Measurements from ENCODE around the gene CERK. TPM values are rescaled to one million over a fixed set of nuclear protein-coding genes. Genes with fewer than 3 reads are reported as not detected.

CERK gene
- total and polyA plus RNA-seq, 8 donors: 12.7 to 32.7 (median 29.5) TPM

- H3K4me1 ChIP-seq: peaks cover 0 to 28% (median 0%) of the 10 kb centered on the region in 3 donors
- intact Hi-C loops (cut with DNase I): no loop called here
- H3K27ac ChIP-seq: peak overlapping the region in 2 of 4 donors; percentile 30 to 48
- WGBS, 2 donors: 78 to 84% methylated on average over 9 of the region's 9 CpGs
- no peaks in the 10 kb centered on the region for H3K36me3 ChIP-seq
- no peaks in the 10 kb centered on the region for H3K27me3 ChIP-seq
- FAIRE-seq: no peak
- peak in 1 of 6 donors; percentile 36 for DNase-seq
- H3K9me3 ChIP-seq: no peaks in the 10 kb centered on the region
- no peak for ATAC-seq
- no peak overlapping the region for H3K4me3 ChIP-seq
- no peak for TF ChIP-seq CTCF (IDR thresholded peaks at IDR 0.05)
Observed at GRCh38 chr22:46770726-46771125, 32.7 kb upstream of the CERK start.

GRCh38 chr22:46770151-46770641, 32.1 kb upstream of the CERK start:
- H3K4me3 ChIP-seq: no peak overlapping the region
- H3K4me1 ChIP-seq: peaks cover 0 to 27% (median under 1%) of the 10 kb centered on the region in 3 donors
- FAIRE-seq (no peak), ATAC-seq (no peak), DNase-seq (peak in 1 of 6 donors; percentile 43)
- 66 to 68% methylated on average over 14 of the region's 14 CpGs for WGBS, 2 donors
- TF ChIP-seq CTCF (IDR thresholded peaks at IDR 0.05): no peak
- H3K36me3 ChIP-seq: no peaks in the 10 kb centered on the region
- H3K9me3 ChIP-seq: no peaks in the 10 kb centered on the region
- intact Hi-C loops (cut with DNase I): no loop called here
- H3K27me3 ChIP-seq: no peaks in the 10 kb centered on the region
- peak overlapping the region in 2 of 4 donors; percentile 30 to 48 for H3K27ac ChIP-seq

- FAIRE-seq: no peak
- intact Hi-C loops (cut with DNase I): no loop called here
- Histone ChIP-seq H3K4me1 (peaks cover 0 to 24% (median 6%) of the 10 kb centered on the region in 3 donors), H3K27ac (peak overlapping the region in 2 of 4 donors; percentile 22 to 48), H3K4me3 (no peak overlapping the region), H3K36me3 (no peaks in the 10 kb centered on the region), H3K27me3 (no peaks in the 10 kb centered on the region), H3K9me3 (no peaks in the 10 kb centered on the region)
- ATAC-seq: no peak
- no peak for TF ChIP-seq CTCF (IDR thresholded peaks at IDR 0.05)
- DNase-seq: peak in 1 of 6 donors; percentile 31
- 87 to 90% methylated on average over 6 of the region's 6 CpGs for WGBS, 2 donors
Observed at GRCh38 chr22:46769706-46770105, 31.7 kb upstream of the CERK start.

GRCh38 chr22:46769191-46769675, 31.2 kb upstream of the CERK start:
- 69 to 80% methylated on average over 17 of the region's 17 CpGs for WGBS, 2 donors
- FAIRE-seq (no peak), ATAC-seq (peak in 2 of 4 donors; percentile 36 to 61), DNase-seq (peak in 1 of 6 donors; percentile 61)
- intact Hi-C loops (cut with DNase I): no loop called here
- Histone ChIP-seq H3K27ac (peak overlapping the region in 1 of 4 donors; percentile 22), H3K9me3 (no peaks in the 10 kb centered on the region), H3K4me3 (no peak overlapping the region), H3K36me3 (no peaks in the 10 kb centered on the region), H3K27me3 (no peaks in the 10 kb centered on the region), H3K4me1 (peaks cover 0 to 24% (median 9%) of the 10 kb centered on the region in 3 donors)
- TF ChIP-seq CTCF (IDR thresholded peaks at IDR 0.05): no peak

GRCh38 chr22:46767249-46767985, 29.4 kb upstream of the CERK start:
- Histone ChIP-seq H3K36me3 (no peaks in the 10 kb centered on the region), H3K27ac (no peak overlapping the region), H3K4me3 (no peak overlapping the region), H3K27me3 (no peaks in the 10 kb centered on the region), H3K9me3 (no peaks in the 10 kb centered on the region), H3K4me1 (peaks cover 7 to 21% (median 9%) of the 10 kb centered on the region in 3 donors)
- DNase-seq (peak in 1 of 6 donors; percentile 48), FAIRE-seq (no peak), ATAC-seq (no peak)
- WGBS, 2 donors: 93 to 95% methylated on average over 11 of the region's 11 CpGs
- intact Hi-C loops (cut with DNase I): no loop called here
- no peak for TF ChIP-seq CTCF (IDR thresholded peaks at IDR 0.05)
